RCC 7860 (cell line): Measurements from ENCODE around the gene CCDC57.
"Not testable (repeated sequence)": the region's sequence is repeated elsewhere in the genome, so short reads cannot be mapped to it uniquely, and the experiment has no call there.

Source experiments
- DNase-seq: peaks from one replicate; pipeline ENCODE4 v3.0.0-alpha.2; 2015; ENCODE audit warnings: low spot score
- FAIRE-seq: peaks from 2 replicates; lab custom pipeline; 2012; peaks lifted over from hg19 to GRCh38; lab: Jason Lieb, UNC

CCDC57 gene

GRCh38 chr17:82225368-82226029, 12.9 kb upstream of the CCDC57 start:
- DNase-seq (no peak), FAIRE-seq (no peak)

- DNase-seq (no peak), FAIRE-seq (no peak)
Observed at GRCh38 chr17:82224666-82225065, 12.0 kb upstream of the CCDC57 start.

DNA sequence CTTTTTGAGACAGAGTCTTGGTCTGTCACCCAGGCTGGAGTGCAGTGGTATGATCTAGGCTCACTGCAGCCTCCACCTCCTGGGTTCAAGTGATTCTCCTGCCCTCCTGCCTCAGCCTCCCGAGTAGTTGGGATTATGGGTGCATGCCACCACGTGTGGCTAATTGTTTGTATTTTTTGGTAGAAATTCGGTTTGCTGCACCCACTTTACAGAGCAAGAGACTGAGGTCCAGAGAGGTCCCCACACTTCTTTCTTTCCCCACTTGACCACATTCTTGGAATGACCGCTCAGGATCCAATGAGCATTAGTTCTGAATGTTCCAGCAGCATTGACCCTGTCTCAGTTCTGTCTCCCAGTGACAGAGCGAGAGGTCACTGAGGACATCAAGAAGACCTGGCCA, 10.9 kb upstream of the CCDC57 start:
- no peak for FAIRE-seq
- no peak for DNase-seq

DNA sequence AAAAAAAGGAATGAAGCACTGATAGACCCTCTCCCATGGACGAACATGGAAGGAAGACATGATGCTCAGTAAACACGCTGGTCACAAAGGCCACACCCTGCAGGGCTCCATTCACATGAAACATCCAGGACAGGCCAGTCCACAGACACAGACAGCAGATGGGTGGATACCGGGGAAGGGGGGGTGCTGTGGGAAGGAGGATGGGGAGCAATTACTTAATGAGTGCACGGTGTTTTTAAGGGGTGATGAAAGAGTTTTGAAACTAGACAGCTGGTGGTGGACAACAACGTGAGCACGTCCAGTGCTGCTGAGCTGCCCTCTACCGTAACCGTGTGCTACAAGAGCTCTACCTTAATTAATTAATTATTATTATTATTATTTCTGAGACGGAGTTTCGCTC, 10.2 kb upstream of the CCDC57 start:
- no peak for FAIRE-seq
- DNase-seq, result no peak

GRCh38 chr17:82221341-82221902, 8.8 kb upstream of the CCDC57 start:
- FAIRE-seq (no peak), DNase-seq (no peak)

- FAIRE-seq, result no peak
- DNase-seq, result no peak
Observed at GRCh38 chr17:82219753-82220709, 7.4 kb upstream of the CCDC57 start.

GRCh38 chr17:82219083-82219482, 6.4 kb upstream of the CCDC57 start:
- DNase-seq, result no peak
- FAIRE-seq, result no peak

DNA sequence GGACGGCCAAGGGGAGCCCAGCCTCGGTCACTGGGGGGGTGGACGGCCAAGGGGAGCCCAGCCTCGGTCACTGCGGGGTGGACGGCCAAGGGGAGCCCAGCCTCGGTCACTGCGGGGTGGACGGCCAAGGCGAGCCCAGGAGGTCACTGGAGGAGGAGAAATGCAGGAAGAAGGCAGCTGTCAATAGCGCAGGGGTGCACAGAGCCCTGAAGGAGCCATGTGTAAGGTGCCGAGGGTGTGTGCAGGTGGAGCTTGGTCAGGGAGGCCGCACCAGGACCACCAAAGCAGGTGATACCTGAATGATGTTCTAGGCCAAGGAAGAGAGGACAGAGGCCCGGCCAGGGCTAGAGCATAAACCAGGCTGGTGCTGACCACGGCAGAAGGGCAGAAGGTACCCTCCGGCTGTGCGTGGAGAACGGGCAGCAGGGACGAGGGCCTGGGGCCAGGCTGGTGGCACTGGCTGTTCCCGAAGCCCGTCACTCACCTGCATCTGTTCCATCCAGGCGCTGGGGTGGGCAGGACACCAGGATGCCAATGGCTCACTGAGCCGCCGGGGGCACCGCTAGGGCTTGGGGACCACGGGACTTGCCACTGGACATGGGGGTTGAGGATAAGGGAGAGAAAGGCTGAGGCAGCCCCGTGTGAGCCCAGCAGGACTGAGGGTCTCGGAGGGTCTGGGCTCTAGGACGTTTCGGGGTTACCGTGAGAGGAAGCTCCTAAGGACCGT, 5.9 kb upstream of the CCDC57 start:
- no peak for FAIRE-seq
- no peak for DNase-seq

- DNase-seq (peak; percentile 91), FAIRE-seq (peak; percentile 27)
Observed at GRCh38 chr17:82217530-82218204, 5.0 kb upstream of the CCDC57 start.

GRCh38 chr17:82217120-82217529, 4.5 kb upstream of the CCDC57 start:
- FAIRE-seq (peak; percentile 29), DNase-seq (peak; percentile 79)

DNA sequence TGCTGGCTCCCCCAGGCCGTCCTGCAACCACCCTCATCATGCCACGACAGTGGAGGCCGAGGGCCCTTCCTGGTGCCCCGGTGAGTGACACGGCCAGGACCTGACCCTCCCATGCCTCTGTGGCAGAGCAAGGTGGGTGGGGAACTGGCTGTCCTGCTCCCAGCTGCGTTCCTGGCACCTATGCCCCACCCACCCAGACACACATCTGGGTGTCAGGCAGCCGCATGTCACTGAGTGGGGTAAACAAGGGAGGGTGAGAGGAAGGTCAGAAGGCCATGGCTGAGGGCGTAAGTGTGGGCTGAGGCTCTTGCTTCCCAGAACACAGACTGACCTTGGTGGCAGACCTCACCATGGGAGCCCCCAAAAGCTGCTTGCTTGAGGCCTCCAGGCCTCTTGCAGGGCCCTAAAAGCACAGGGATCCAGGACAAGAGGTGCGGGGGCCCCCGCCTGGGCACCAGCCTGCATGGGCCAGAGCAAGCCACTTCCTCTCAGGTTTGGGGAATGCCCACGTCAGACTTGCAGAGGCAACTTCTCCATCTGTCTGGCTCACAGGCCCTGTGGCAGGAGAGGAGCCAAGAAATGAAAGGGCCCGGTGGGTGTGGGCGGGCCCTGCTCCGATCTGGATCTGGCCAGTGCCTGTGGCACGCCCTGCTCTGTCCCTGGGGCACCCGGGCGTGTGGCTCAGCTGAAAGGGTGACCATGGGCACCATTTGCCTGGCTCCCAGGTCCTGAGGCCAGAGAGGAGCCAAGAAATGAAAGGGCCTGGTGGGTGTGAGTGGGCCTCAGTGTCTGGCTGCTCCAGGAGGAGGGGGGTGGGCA, 3.9 kb upstream of the CCDC57 start:
- FAIRE-seq (peak; percentile 82), DNase-seq (peak; percentile 91)

GRCh38 chr17:82215972-82216300, 3.3 kb upstream of the CCDC57 start:
- DNase-seq (no peak), FAIRE-seq (no peak)

GRCh38 chr17:82215095-82215971, 2.7 kb upstream of the CCDC57 start:
- DNase-seq (peak; percentile 36), FAIRE-seq (no peak)

DNA sequence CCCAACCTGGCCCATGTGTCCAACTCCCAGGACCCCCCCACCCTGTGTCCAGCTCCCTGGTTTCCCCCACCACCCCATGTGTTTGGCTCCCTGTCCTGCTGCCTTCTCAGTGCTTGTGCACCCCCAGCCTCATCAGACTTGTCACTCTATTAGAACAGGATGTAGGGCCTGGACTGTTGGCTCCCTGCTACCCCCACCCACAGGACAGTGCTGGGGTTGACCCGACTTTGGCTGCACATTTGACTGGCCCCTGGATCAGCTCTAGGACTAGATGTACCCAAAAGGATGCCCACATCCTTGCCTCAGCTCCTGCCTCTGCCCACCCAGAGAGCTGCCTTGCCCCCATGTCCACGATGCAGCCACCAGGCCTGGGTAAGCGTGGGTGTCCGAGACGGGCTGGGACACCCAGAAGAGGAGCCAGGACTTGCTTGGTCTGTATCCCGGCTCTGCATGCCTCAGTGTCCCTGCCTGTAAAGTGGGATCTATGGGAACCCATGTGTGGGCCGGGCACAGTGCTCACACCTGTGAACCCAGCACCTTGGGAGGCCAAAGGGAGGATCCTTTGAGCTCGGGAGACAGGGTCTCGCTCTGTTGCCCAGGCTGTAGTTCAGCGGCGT, 1.5 kb upstream of the CCDC57 start:
- DNase-seq, result no peak
- FAIRE-seq, result no peak

- FAIRE-seq (peak; percentile 79), DNase-seq (peak; percentile 92)
Observed at GRCh38 chr17:82213251-82214011, 789 bp upstream of the CCDC57 start.

DNA sequence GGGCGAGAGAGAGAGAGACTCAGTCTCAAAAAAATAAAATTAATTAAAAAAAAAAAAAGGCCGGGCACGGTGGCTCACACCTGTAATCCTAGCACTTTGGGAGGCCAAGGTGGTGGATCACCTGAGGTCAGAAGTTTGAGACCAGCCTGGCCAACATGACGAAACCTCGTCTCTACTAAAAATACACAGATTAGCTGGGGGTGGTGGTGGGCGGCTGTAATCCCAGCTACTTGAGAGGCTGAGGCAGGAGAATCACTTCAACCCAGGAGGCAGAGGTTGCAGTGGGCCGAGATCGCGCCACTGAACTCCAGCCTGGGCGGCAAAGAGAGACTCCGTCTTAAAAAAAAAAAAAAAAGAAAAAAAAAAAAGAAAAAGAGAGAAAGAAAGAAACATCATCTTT, 2.0 kb downstream of the CCDC57 start:
- DNase-seq, result not testable (repeated sequence)

DNA sequence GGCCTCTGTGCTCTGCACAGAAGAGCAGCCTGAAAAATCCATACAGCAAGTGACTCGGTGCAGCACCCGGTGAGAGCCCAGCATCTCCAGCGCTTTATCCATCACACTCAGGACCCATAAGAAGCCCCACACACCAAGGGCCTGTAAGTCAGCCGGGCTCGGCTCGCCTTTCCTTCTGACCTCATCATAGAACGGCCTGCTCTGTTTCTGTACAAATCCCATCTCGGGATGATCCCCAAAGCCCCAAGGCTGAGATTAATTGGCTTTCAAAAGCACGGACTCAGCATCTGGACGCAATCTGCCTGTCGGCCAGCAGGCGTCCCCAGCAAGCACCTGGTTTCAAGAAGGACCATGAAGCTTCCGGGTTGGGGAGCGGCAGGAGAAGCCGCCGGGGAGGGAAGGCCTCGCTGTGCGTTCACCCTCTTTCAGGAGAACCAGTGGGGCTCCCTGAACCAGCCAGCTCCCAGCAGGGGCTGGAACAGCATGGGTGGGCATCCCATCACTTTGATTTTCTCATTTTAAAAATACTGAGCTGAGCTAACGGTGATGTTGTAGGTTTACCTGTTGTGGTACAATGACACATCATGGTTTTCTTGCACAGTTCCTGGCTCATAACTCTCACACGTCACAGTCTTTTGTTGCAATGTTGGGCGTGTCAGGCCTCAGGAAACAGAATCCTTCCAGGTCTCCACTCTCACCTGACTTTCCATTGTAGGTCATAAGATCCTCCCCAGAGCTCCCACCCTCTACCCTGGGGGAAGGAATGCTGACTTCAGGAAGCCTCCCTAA, 6.7 kb downstream of the CCDC57 start:
- FAIRE-seq (peak; percentile 27), DNase-seq (peak; percentile 78)

More for the DNA sequence above, 2.0 kb downstream of the CCDC57 start:
- not testable (repeated sequence) for FAIRE-seq
